HG03139 (cell line): ENCODE measurements around the gene FTO.
"Not testable (repeated sequence)": the region's sequence is repeated elsewhere in the genome, so short reads cannot be mapped to it uniquely, and the experiment has no call there.

Source experiments
- ATAC-seq: cut with Tn5 transposase; IDR thresholded peaks from one replicate; pipeline ENCODE4 v1.9.1; 2021; ENCODE audit not compliant: unreplicated experiment

FTO gene

GRCh38 chr16:53855511-53855910 lies 151.6 kb downstream of the FTO start:
- no peak for ATAC-seq

- no peak for ATAC-seq
Measured at GRCh38 chr16:53859995-53860540, 156.1 kb downstream of the FTO start.

- ATAC-seq, result no peak
Measured at GRCh38 chr16:53863861-53864260, 159.9 kb downstream of the FTO start.

GRCh38 chr16:53864819-53865493 lies 161.0 kb downstream of the FTO start:
- ATAC-seq, result no peak

GRCh38 chr16:53865494-53865863 lies 161.5 kb downstream of the FTO start:
- ATAC-seq, result peak; percentile 58

GRCh38 chr16:53866520-53866919 lies 162.6 kb downstream of the FTO start:
- no peak for ATAC-seq

- no peak for ATAC-seq
Measured at GRCh38 chr16:53870831-53871230, 166.9 kb downstream of the FTO start.

- no peak for ATAC-seq
Measured at GRCh38 chr16:53872248-53873221, 168.6 kb downstream of the FTO start.

GRCh38 chr16:53876811-53877210 lies 172.9 kb downstream of the FTO start:
- ATAC-seq, result no peak

- ATAC-seq, result no peak
Measured at GRCh38 chr16:53878216-53878615, 174.3 kb downstream of the FTO start.

GRCh38 chr16:53881371-53881770 lies 177.4 kb downstream of the FTO start:
- ATAC-seq, result no peak

- ATAC-seq, result no peak
Measured at GRCh38 chr16:53882310-53882709, 178.4 kb downstream of the FTO start.

- ATAC-seq, result no peak
Measured at GRCh38 chr16:53884748-53885147, 180.8 kb downstream of the FTO start.

- ATAC-seq, result no peak
Measured at GRCh38 chr16:53886482-53887378, 182.8 kb downstream of the FTO start.

- no peak for ATAC-seq
Measured at GRCh38 chr16:53888222-53888621, 184.3 kb downstream of the FTO start.

- ATAC-seq, result not testable (repeated sequence)
Measured at GRCh38 chr16:53890877-53891276, 186.9 kb downstream of the FTO start.

- ATAC-seq, result no peak
Measured at GRCh38 chr16:53891409-53892139, 187.6 kb downstream of the FTO start.

- ATAC-seq, result no peak
Measured at GRCh38 chr16:53892155-53892554, 188.2 kb downstream of the FTO start.

- no peak for ATAC-seq
Measured at GRCh38 chr16:53893731-53894435, 189.9 kb downstream of the FTO start.

- ATAC-seq, result no peak
Measured at GRCh38 chr16:53894686-53895085, 190.7 kb downstream of the FTO start.
